Posterior cingulate gyrus (tissue), 11 donors: ENCODE results near the gene TJP3.
A peak's percentile ranks its signal among the peaks of the same experiment; 100 is the strongest.

Experiments used
- DNase-seq, 10 donors: peaks; one replicate each; pipeline versions ENCODE4 v3.0.0 to v3.0.0-alpha.2; 2020 to 2021; ENCODE audit warnings: mixed read lengths in 3 of 10
- intact Hi-C: fragments of 100-400 bp; cut with DNase I; formaldehyde crosslinking; loops from one replicate; pipeline ENCODE4 v1.15.1; 2023

Gene TJP3

DNA sequence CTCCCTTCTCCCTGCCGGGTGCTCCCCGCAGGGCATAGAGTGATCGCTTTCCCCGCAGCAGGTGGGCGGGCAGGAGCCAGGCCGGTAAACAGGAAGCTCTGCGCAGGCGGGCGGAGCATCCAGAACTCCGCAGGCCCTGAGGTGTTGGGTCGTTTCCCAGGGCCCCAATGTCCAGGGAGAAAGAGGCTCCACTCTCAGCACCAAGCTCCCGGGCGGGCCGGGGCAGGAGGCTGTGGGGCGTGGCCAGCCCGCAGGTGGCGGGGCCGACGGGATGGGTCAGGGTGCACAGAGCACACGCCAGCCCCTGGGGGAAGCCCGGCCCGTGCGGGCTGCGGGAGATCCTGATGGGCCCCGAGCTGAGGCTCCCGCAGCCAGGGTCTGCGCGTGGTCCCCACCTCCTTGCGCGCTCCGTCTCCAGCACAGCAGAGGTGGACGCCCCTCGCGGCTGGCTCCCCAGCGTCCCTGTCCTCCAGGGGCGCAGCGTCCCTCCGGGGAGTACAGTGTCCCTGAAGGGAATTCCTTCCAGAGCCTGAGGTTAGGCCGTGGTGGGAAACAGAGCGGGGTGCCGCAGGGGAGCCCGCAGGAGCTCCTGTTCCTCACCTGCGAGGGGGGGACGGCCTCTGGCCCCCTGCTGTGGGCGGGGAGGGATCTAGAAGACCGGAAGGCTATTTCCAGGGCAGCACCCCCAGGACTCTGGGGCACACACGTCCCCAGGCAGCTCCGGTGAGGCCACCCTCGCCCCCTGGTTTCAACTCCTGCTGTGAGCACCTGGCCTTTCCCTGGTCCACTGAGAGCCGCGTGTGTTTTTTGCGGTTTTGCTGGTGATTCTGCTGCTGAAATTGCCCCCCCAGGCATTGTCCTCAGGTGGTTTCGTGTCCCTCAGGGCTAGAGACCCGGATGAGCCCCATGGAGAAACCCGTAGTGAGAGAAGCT, 20.1 kb upstream of the TJP3 start:
- peak in 1 of 10 donors; percentile 90 for DNase-seq
- intact Hi-C loops: no loop called here

DNA sequence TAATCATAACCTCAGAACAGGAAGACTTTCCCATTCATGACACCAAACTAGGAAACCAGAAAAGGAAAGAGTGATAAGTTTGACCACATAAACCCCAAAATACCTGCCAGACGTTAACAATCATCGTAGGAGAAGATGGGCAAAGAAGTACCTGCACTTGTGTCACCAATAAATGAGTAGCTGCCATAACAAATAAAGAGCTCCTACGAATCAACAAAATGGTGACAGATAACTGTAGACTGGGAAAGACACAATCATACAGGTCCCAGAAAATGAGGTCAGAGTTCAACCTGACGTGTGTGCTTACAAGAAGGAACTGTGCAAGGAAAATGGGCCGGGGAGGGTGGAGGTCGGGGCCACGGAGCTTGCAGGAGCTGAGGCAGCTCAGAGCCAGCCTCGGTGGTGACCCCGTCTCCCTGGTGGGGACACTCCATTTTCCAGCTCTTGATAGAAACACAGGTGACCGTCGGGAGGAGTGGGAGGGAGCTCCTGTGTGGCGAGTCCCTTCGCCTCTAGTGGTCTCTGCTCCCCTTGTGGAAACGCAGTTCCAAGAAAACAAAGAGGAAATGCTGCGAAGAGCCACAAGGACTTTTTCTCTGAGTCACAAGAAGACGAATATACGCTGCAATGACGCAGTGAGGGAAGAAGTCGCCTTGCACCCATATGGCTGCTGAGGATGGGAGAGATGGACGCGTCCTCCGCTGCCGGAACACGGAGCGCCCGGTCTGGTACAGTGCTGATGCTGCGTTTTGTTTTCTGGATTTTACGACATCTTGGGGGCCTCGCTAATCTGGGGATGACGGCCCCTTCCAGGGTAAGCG, 17.4 kb upstream of the TJP3 start:
- no peak for DNase-seq

DNA sequence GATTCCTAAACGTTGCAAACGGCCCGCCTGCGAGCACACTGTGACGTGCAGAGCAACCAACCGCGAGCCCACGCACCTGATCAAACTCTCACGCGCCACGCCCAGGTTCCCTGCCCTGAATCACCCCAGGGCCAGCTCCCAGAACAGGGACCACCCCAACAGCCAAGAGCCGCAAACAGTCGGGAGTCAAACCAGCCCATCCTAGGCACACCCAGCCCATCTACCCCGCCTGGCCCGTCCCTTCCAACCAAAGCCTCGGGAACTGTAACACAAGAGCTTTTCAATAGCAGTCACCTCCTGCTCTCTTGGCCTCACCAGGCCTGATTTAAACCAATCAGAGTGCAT, 16.8 kb upstream of the TJP3 start:
- intact Hi-C loops: no loop called here
- no peak for DNase-seq

More for the DNA sequence above, 17.4 kb upstream of the TJP3 start:
- intact Hi-C loops: no loop called here

DNA sequence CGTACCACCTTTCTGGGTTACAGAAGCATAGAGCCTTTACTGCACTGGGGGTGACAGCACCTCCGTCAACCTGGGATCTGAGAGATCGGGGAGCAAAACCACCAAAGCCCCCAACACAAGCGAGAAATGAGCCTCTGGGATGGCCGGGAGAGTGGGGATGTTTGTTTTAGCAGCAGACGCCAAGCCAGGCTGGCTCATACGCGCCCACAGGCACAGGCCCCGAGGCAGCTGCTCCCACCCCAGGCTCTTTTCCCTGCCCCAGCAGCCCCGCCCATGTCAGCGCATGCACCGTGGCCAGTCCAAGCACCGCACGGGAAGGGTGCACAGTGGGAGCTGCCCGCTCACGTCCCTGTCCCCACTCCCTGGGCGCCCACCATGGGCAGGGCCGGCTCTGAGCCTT, 16.5 kb upstream of the TJP3 start:
- DNase-seq: no peak
- intact Hi-C loops: no loop called here

DNA sequence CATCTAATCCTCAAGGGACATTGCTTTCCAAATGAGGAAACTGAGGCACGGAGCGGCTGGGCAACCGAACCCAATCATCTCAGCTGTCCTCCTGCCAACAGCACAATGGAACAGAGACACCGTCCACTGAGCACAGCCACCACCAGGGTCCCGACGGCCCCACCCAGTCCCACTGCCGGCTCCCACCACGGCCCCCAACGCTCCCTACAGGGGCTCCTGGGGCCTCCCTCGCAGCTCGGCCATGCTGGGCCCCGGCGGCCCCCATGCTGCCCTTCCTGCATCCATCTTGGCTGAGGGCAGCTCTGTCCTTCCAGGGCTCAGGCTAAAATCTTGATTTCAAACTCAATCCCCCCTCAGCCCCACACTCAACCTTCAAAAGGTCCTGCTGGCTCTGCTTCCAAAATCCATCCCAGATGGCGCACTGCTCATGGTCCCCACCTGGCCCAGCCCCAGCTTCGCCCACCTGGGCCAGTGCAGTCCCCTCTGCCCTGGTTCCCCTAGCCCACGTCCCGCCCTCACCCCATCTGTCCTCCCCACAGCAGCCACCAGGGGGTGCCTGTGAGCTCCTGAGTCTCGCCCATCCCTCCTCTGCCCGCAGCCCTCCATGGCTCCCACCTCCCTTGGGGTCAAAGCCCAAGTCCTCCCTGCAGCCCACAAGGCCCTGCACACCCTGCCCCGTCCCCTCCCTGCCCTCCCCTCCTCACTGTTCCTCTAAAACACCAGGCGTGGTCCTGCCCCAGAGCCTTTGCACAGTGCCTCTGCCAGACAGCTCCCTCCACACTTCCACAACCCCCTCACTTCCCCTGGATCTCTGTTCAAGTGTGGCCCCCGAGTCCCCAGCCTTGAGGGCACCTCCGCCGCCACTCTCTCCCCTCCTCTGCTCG, 15.8 kb upstream of the TJP3 start:
- intact Hi-C loops: no loop called here
- no peak for DNase-seq

DNA sequence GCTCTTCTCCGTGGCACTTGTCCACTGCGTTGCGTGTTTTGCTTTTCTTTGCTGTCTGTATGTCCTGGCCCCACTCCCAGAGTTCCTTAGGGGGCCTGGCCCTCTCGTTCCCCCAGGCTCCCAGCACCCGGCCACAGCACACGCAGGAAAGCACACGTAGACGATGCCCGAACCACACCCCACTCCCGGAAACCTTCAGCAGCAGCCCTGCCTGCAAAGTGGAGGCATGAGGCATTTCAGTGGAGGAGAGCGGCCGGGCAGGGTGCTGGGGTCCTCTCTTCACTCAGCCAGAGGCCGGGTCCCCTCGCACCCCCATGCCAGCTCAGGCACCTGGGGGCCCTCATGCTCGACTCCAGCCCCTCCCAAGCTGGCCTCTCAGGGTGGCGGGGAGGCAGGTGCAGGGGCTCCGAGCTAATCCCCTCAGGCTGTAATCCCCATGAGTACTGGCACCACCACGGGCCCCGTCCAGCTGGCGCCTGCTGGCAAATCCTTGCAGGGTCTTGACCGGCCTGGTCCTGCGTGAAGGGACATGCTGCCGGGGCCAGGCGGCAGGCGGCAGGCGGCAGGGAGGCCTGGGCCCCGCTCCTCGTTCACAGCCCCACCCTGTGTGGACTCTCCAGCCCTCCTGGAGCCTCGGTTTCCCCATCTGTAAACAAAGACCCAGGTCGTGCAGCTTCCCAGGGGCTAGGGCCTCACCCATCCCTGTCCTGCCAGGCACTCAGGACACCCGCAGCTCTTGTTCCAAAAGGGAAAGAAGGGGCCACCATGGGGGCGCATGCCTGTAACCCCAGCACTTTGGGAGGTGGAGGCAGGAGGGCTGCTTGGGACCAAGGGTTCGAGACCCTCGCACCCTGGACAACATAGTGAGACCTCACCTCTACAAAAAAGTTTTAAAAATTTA, 14.9 kb upstream of the TJP3 start:
- intact Hi-C loops: no loop called here
- no peak for DNase-seq

DNA sequence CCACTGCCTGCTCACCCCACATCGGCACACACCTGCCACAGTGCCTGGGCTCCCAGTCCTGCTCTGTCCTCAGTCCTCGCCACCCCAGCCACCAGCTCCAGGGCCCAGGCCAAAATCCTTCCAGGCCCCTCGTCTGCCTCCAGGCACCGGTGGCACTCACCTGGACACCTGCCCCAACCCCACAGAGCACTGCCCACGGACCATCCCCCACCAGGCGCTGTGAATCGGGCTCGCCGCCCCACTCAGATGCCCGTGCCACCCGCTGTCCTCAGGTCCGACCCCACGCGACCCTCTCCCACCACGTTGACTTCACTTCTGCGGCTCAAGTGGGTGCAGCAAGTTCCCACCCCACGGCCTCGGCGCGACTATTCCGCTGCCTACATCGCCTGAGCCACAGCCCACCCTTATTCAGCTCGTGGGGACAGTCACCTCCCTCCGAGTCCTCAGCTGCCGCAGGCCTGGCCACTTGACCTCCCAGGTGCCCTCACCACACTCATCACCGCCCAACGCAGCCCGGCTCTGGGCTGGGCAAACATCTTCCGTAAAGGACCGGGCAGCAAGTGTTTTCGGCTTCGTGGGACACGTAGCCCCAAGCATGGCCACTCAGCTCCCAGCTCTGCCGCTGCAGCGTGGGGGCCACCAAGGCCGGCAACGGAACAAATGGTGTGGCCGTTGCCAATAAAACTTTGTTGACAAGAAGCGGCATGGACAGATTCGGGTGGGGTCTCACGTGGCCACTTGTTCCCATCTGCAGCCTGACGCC, 13.6 kb upstream of the TJP3 start:
- no peak for DNase-seq
- intact Hi-C loops: no loop called here

DNA sequence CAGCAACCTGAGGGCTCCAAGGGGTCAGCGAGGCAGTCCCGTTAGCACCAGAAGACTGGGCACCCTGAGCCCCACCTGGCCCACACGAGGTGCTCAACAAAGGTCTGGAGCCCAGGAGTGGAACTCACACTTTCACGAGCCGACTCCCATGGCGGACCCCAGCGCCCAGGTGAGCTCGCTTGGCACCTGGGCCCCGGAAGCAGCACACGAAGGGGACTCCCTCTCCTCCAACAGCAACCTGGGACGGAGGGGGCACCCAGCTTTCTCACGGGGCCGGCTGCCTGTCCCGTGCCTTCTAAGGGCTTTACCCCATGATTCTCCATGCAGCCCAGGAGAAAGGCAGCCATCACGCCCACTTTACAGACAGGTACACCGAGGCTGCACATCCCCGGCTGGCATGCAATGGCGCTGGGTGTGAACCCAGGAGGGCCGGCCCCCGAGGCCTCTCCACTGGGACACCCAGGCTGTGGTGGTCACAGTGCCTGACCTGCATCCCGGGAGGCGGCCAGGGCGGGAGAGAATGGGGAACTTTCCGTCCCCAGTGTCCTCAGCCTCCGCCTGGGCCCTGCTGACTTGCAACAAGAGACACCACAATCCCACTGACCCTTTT, 13.0 kb upstream of the TJP3 start:
- intact Hi-C loops: no loop called here
- no peak for DNase-seq

DNA sequence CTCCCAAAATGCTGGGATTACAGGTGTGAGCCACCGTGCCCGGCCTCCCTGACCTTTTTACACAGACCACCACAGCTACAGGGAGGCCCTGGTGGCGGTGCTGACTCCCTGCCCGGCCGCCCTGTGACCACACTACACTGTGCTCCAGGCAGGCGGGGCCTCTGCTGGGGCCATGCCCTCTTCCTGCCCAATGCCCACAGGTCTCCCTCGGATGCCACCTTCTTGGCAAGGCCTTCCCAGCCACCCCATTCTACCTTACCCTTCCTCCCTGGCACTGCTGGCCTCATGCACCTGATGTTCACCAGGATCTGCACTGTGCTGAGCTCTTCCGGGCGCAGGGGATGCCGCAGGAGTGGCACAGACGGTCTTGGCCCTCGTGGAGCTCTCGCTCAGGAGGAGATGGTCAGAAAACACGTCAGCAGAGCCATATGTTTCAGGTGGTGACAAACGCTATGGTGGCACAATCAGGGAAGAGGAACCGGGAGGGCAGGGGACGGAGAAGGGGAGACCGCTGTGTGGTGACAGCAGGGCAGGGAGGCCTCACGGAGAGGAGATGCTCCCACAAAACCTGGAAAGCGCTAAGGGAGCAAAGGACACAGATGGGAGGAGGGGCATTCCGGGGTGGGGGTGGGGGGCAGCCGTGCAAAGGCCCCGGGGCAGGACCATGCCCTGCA, 12.1 kb upstream of the TJP3 start:
- DNase-seq: no peak
- intact Hi-C loops: no loop called here

DNA sequence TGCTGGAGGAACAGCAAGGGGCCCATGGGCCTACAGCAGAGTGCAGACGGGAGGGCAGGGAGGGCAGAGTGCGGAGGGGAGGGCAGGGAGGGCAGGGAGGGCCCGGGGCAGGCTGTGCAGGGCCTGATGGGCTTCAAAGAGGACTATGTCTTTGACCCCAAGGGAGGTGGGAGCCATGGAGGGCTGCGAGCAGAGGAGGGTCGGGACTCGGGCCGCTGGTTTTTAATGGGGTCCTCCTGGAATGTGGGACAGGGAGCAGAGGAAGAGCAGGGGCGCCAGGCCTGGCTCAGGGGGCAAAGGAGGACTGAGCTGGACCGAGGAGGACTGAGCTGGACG, 11.6 kb upstream of the TJP3 start:
- DNase-seq: no peak
- intact Hi-C loops: no loop called here

DNA sequence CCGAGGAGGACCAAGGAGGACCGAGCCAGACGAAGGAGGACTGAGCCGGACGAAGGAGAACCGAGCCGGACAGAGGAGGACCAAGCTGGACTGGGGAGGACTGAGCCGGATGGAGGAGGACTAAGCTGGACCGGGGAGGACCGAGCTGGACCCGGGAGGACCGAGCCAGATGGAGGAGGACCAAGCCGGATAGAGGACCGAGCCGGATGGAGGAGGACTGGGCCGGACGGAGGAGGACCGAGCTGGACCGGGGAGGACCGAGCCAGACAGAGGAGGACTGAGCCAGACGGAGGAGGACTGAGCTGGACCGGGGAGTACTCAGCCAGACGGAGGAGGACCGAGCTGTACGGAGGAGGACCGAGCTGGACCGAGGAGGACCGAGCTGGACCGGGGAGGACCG, 11.1 kb upstream of the TJP3 start:
- intact Hi-C loops: no loop called here
- no peak for DNase-seq

DNA sequence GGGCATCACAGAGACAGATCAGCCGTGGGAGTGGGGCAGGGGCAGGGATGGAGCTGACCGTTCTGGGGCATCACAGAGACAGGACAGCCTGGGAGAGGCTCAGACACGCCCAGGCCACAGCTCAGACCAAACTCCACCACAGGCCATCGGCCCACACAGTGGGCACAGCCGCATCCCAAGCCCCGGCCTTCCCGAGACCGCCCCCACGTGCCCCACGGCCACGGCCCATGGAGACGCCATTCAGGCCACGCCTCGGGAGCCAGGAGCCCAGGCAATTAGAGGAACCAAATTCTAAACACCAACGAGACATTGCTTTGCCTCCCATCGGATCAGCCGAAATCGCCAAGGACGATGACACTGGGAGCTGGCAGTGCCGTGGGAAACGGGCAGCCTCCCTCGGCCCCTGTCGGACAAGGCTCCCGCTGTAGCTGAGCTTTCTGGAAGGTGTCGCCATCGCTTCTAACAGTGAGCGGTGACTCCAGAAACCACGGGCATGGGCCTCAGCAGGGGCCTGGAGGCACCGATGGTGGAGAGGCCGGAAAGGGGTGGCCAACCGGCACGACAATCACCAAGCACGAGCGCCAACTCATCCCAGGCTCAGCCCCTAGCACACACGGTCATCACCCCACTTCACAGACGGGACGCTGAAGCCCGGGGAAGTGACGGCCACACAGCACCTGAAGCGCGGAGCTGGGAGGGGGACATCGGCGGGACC, 10.4 kb upstream of the TJP3 start:
- intact Hi-C loops: no loop called here
- no peak for DNase-seq

DNA sequence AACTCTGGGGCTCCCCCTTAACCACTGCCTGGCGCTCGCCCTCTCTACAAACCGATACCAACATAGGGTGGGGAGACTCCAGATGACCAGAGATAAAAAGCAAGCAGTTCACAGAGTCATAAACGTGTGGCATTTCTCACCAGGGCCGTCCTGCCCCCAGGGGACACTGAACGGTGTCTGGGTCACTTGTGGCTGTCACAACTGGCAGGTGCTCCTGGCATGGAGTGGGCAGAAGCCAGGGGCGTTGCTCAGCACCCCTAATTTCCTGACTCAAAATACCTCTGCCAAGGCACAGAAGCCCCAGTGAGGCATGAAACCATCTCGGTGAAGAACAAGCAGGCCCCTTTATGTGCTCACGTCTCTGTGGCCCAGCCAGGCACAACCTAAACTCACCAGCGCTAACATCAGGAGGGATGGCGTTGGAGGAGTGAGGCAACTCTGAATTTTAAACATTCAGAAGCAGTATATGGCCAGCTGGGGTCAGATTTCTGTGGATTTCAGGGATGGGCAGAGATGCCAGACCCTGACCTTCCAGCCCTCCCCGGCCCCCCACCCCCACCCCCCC, 9.7 kb upstream of the TJP3 start:
- no peak for DNase-seq

DNA sequence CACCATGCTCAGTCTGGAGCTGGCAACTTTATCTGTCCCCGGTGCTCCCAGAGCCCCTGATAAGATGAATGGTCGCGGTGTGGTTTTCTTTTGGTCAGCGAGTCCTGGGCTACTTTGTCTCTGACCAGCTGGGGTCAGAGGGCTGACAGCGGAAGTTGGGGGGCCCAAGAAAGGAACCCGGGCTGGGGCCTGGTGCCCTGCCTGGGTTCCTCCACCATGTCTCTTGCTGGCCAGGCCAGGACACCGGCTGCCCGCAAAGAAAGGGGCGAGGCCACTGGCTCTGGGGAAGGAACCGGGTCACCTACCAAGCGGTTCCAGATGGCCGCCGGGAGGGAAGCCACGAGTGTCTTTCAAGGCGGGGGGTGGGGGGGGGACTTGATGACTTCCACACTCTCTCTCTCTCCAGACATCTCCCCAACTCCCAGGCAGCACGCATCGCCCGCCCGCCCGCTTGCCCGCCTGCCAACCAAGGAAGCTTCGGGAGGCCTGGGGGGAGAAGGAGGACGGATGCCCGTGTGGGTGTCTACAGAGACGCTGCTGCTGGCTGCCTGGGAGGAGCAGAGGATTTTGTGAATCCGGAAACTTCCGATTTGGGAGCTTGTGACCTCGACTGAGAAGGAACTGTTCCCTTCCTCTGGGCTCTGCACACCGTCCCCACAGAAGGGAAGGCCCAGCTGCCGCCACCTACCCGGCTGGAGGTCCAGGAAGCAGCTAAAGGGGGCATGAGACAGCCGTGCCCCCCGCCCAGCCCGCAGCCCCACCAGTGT, 9.0 kb upstream of the TJP3 start:
- intact Hi-C loops: no loop called here
- DNase-seq: peak; percentile 32 to 96 (median 65)

More for the DNA sequence above, 9.7 kb upstream of the TJP3 start:
- intact Hi-C loops: no loop called here

DNA sequence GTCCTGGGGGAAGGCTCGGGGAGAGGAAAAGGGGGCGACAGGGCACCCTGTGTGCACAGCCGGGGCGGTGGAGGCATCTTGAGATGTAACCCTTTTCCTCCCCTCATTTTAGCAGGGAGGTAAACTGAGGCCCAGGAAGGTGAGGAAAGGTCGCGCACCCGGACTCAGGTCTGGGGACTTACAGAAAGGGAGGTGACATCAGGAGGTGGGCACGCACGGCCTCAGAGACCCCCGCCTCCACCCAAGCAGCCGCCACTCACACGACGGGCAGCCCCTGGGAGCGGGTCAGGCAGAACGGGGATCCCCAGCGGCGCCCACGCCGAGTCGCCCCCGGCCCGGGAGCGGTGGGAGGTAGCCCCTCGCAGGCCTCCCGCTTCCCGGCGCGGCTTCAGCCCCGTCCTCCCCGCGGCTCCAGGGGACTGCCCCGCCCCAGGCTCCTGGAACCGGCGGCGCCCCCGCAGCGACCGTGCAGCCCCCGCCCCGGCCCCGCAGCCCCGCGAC, 8.4 kb upstream of the TJP3 start:
- DNase-seq: peak in 1 of 10 donors; percentile 90

More for the DNA sequence above, 8.4 kb upstream of the TJP3 start:
- intact Hi-C loops: loop anchor here (2.0 to 5.0 kb wide), 2 partner anchors 33 to 483 kb away; partner anchors contain the start of genes ANKRD24 and SIRT6
